GM23248 (cell line): ENCODE measurements around the gene CDC27.

Source experiments
- EZH2 ChIP-seq: fragments of 200-600 bp; sonication (generic); IDR thresholded peaks from 2 replicates; pipeline ENCODE4 v1.6.1; 2018; ENCODE audit warnings: antibody characterized with exemption, mild to moderate bottlenecking; ENCODE audit not compliant: insufficient read depth, poor library complexity, severe bottlenecking
- EZH2phosphoT487 ChIP-seq: fragments of 200-600 bp; sonication (generic); IDR thresholded peaks from 2 replicates; pipeline ENCODE4 v1.6.1; 2018; ENCODE audit warnings: antibody characterized with exemption, moderate library complexity, mild to moderate bottlenecking, low read depth; ENCODE audit not compliant: insufficient read depth

- TF ChIP-seq EZH2phosphoT487 (no peak), EZH2 (no peak)
These were observed 46.8 kb upstream of the CDC27 start for GRCh38 chr17:47235923-47236322.
